ENCODE results near the gene ZNF468.
"Not testable (repeated sequence)": the region's sequence is repeated elsewhere in the genome, so short reads cannot be mapped to it uniquely, and the experiment has no call there.

DNA sequence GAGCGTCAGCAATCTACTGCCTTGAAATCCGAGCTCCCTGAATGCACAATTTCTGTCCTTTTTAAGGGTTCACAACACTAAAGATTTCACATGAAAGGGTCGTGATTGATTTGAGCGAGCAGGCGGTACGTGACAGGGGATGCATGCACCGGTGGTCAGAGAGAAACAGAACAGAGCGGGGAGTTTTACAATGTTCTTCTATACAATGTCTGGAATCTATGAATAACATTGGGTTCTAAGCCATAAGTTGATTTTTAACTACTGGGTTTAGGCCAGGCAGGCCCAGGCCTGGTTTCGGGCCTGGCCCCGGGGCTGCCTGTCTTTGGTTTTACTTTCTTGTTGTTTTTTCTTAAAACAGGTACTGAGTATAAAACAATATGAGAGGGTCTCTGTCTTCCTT, 41.2 kb upstream of the ZNF468 start:
- TF ChIP-seq, protein P1, sequence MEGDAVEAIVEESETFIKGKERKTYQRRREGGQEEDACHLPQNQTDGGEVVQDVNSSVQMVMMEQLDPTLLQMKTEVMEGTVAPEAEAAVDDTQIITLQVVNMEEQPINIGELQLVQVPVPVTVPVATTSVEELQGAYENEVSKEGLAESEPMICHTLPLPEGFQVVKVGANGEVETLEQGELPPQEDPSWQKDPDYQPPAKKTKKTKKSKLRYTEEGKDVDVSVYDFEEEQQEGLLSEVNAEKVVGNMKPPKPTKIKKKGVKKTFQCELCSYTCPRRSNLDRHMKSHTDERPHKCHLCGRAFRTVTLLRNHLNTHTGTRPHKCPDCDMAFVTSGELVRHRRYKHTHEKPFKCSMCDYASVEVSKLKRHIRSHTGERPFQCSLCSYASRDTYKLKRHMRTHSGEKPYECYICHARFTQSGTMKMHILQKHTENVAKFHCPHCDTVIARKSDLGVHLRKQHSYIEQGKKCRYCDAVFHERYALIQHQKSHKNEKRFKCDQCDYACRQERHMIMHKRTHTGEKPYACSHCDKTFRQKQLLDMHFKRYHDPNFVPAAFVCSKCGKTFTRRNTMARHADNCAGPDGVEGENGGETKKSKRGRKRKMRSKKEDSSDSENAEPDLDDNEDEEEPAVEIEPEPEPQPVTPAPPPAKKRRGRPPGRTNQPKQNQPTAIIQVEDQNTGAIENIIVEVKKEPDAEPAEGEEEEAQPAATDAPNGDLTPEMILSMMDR (IDR thresholded peaks at IDR 0.05), result not testable (repeated sequence)
- not testable (repeated sequence) for TF ChIP-seq POLR2A (IDR thresholded peaks at IDR 0.05); EP300 (IDR thresholded peaks at IDR 0.05; ENCODE audit: low read depth); POLR2AphosphoS5 (IDR thresholded peaks at IDR 0.05)
